GM21367 (cell line): ENCODE measurements around the gene KRT6A.

ENCODE experiments used
- ATAC-seq: cut with Tn5 transposase; IDR thresholded peaks from one replicate; pipeline ENCODE4 v1.9.1; 2021; ENCODE audit not compliant: unreplicated experiment

KRT6A gene

GRCh38 chr12:52493172-52493571, at the start of gene KRT6A:
KRT6A (minus strand) TSS chr12:52493257; CDS start chr12:52493188, 69 bp downstream.
- no peak for ATAC-seq

- no peak for ATAC-seq
Observed at GRCh38 chr12:52542157-52542556, 49.1 kb upstream of the KRT6A start.

GRCh38 chr12:52541709-52542108, 48.7 kb upstream of the KRT6A start:
- no peak for ATAC-seq

GRCh38 chr12:52540531-52540930, 47.5 kb upstream of the KRT6A start:
- ATAC-seq, result no peak

DNA sequence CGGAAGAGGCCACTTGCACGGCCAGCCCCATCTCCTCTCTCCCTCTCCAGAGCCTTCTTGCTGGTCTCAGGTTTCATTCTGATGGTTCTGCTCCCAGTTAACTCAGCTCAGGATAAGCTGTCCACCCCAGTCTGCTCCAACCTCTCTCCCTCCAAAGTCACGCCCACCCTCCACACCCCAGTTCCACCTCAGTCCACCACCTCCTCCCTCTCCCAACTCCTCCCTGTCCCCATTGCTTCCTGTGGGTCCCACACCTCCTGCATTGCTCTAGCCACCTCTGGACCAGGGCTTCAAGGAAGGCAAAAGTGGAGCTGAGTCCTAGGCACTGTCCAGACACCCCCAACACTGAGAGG, 46.7 kb upstream of the KRT6A start:
- ATAC-seq, result no peak

DNA sequence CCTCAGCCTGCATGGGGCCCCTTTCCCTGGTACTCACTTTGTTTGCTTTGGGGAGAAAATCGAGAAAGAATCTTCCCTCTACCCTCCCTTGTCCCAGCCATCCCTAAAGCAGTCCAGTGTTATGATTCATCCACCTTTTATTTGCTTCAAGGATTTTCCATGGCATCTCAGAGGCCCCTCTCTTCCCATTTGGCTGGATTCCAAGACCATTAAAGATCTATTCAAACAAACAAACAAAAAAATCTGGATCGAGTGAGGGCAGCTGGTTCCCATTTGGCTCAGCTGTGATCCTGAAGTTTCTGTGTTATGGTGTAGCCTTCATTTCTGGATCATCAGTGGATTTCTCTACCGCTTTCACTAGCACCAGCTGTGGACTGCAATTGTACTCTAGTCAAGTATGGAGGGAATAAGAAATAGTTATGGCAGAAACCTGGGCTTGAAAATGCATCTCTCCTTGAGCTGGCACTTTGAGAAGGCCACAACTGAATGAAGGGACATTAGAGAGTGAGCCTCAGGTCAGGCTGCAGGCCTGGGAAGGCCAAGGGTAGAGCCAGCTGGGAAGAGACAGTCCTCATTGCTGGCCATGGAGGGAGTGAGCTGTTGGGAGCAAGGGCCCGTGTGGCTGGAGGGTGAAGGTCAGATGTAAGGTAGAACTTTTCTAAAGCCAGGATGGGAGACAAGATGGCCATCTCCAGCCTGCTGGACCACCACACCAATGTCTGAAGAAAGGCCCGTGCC, 46.2 kb upstream of the KRT6A start:
- no peak for ATAC-seq

- no peak for ATAC-seq
Observed at GRCh38 chr12:52537101-52537500, 44.0 kb upstream of the KRT6A start.

GRCh38 chr12:52535574-52535973, 42.5 kb upstream of the KRT6A start:
- ATAC-seq, result no peak

- ATAC-seq, result no peak
Observed at GRCh38 chr12:52534482-52534881, 41.4 kb upstream of the KRT6A start.

- no peak for ATAC-seq
Observed at GRCh38 chr12:52533686-52534470, 40.8 kb upstream of the KRT6A start.

DNA sequence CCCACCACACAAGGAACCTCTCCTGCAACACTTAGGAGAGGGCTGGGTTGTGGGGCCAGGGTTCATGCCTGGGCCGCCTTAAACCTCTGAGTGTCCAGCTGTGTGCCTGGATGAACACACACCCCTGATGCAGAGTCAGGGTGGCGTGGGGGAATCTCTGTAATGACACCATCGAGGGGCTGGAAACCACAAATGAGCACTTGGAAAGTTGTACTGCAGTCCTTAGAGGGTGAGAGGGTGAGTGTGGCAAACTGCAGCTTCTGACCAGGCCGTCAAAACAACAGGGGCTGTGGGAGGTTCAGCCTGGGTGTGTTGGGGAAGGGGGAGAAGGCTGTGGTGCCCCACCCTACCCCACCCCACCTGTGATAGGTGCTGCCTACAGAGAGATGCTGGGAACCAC, 39.6 kb upstream of the KRT6A start:
- no peak for ATAC-seq

- ATAC-seq, result no peak
Observed at GRCh38 chr12:52531566-52532300, 38.7 kb upstream of the KRT6A start.

DNA sequence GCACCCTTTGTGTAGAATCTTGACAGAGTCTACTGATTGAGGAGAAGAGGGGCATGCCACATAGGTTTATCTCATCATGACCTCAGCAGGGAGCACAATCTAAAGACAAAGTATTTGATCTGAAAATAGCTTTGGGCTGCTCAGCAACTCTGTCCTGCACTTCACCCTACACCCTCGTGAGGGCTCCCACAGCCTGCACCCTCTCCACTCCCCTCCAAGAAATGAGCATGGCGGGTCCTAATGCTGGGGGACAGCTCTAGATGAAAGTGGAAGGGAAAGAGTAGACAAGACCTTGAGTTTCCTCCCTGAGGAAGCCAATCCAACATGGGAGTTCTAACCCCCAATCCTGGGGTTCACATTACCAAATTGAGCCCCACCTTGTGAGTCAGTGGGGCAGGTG, 37.8 kb upstream of the KRT6A start:
- no peak for ATAC-seq

DNA sequence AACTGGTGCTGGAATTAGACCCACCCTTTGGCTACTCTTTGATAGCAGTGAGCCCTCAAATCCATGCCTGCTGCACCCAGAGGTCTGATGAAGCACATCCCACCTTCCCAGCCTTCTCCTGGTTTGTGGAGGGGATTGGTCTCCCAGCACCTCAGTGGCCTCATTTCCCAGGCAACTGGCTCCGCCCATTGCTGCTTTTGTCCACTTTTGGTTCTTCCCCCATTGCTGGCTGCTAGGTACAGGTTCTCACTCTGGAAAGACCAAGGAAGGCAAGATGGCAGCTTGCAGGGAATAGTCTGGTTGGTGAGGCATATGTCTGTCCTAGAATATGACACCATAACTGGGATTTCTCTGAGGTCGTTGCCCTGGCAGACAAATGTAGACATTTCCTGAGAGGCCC, 37.3 kb upstream of the KRT6A start:
- no peak for ATAC-seq

- ATAC-seq, result no peak
Observed at GRCh38 chr12:52529846-52530245, 36.8 kb upstream of the KRT6A start.

DNA sequence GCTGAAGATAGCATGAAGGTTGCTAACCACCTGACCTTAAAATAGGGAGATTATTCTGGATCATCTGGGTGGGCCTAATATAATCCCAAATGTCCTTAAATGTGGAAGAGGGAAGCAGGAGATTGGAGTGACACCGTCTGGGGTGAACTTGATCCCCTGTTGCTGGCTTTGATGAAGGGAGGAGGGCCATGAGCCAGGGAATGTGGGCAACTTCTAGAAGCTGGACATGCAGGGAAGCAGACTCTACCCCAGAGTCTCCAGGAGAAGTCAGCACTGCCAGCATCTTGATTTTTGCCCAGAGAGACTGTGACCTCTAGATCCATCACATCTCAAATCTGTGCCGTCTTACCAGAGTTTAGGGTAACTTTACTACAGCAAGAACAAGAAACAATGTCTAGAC, 36.4 kb upstream of the KRT6A start:
- no peak for ATAC-seq

DNA sequence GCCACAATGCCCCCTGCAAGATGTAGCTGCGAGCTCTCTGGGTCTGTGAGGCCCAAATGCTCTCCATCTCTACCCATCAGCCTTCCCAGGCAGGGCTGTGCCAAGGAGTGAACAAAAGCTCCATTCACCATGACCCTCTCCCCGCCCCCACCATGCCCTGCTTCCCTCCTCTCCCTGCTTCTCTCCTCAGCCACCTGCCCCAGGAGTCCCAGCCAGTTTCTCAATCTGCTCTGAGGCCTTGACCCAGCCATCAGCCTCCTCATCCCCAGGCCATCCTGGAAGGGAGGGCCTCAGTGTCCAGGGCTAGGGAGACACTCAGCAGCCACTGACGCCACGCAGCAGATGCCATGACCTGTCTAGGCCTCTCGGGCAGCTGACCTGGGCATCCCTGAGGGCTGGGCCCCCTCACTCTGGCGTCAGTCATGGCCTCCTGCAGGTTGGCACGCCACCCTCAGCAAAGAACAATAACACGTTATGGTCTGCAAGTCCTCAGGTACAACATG, 35.6 kb upstream of the KRT6A start:
- ATAC-seq, result no peak

DNA sequence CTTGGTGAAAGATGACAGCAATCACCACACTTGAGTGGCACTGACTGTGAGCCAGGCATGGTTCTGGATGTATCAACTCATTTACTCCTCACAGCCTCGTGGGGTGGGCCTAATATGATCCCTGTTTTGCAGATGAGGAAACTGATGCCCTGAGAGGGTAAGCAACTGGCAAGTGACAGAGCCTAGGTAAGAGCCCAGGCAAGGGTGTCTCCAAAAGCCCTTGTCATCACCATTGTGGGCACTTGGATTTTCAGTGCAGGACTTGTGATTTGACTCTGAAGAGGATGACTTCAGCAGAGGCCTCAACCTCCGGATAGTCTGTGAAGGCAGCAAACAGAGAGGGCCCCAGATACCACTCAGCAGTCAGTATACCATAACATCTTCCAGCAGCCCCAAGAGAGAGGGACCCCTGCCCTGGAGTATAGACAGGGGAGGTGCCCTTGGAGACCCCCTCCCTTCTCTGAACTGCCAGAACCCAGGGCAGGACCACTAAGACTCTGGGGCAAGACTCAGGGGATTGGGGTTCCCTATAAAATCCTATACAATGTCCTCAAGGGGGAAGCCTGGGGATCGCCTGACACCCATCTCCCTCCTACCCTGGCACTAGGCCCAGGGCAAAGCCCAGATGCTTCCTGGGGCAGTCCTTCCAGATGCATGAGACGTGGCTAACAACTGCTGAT, 34.2 kb upstream of the KRT6A start:
- no peak for ATAC-seq

GRCh38 chr12:52526511-52526951, 33.5 kb upstream of the KRT6A start:
- no peak for ATAC-seq

- no peak for ATAC-seq
Observed at GRCh38 chr12:52525661-52526499, 32.8 kb upstream of the KRT6A start.
